SH-SY5Y (cell line): ENCODE data around the gene TEX55.

Experiments
- GATA2 ChIP-seq: IDR thresholded peaks from 2 replicates; pipeline ENCODE4 v1.6.1; 2011; ENCODE audit warnings: mild to moderate bottlenecking, low read depth, low read length
- GATA3 ChIP-seq: IDR thresholded peaks from 2 replicates; pipeline ENCODE4 v1.6.1; 2011; ENCODE audit warnings: low read depth, mild to moderate bottlenecking, low read length, moderate library complexity

GRCh38 chr3:119125342-119125741 lies 20.6 kb upstream of the TEX55 start:
- TF ChIP-seq GATA2 (no peak), GATA3 (no peak)
